Stimulated activated CD8-positive, alpha-beta memory T cell treated with anti-CD3 and anti-CD28 coated beads, Interleukin-4, amount 100 ng/mL, for 1 hour (primary cell): ENCODE results near the gene PTH1R.

ENCODE experiments used
- DNase-seq, 2 donors: peaks; one replicate each; pipeline ENCODE4 v3.0.0-alpha.2; 2020; ENCODE audit warnings: low read depth in 2 of 2, low spot score in 1 of 2

Gene PTH1R

DNA sequence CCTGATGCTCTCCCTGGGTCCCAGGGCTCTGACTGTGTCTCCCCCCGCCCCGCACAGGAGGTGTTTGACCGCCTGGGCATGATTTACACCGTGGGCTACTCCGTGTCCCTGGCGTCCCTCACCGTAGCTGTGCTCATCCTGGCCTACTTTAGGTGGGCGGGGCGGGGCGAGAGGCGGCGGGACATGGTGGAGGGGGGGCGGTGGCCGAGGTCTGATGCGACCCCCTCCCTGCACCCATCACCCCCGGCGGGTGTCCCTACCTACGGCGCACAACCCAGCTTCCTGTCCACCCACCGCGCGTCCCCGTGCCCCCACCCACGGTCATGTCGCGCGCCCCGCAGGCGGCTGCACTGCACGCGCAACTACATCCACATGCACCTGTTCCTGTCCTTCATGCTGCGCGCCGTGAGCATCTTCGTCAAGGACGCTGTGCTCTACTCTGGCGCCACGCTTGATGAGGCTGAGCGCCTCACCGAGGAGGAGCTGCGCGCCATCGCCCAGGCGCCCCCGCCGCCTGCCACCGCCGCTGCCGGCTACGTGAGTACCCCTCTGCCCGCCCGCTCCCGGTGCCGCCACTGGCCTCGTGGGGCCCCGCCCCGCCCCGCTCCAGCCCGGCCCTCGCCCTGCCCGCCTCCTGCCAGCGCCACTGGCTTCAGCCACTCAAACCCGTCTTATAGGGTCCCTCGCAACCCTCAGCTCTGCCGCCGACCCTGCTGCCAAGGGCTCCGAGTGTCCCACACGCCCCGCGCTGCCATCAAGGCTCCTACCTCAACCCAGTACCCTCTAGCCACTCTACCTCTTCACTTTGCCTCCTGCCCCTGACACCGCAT is 21.0 kb downstream of the PTH1R start:
- no peak for DNase-seq

DNA sequence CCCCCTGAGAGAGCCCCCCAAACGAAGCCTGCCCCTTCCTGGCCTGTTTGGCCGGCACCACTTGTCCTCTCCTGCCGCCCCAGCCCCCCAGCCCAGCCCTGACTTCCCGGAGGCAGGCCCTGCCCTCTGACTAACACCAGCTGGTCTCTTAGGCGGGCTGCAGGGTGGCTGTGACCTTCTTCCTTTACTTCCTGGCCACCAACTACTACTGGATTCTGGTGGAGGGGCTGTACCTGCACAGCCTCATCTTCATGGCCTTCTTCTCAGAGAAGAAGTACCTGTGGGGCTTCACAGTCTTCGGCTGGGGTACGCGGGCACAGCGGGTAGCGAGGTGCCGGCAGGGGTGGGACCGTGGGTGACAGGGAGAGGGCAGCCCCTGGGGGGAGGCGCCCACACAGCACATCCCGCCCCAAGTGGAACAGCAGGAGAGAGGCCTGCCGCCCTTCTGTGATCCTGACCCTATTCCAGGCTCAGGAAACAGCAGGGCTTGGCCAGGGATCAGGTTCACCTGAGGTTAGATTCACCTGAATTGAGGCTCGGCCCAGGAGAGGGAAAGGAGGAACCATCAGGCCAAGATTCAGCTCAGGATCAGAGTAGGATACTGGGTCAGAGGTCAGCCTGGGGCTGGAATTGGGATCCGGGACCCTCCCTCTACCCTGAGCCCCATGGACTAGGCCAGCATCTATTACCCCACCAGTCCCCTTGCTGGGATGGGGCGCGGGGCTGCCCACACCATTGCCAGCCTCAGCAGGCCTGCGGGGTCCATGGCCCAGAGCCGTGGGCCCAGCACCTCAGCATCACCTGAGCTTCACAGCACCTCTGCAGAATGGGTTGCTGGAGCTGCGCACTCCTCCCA is 21.9 kb downstream of the PTH1R start:
- no peak for DNase-seq

DNA sequence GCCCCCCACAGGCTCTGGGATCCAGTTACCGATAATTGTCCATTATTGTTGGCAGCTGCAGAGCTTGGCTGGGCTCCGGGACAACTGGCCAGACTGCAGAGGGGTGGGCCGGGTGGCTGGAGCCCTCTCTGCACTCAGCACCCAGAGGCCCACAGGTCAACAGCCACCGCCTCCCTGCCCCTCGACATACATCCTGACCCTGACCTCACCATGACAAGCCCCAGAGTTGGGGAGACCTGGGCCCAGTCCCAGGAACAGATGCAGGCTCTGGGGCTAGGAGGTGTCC is 22.4 kb downstream of the PTH1R start:
- no peak for DNase-seq

DNA sequence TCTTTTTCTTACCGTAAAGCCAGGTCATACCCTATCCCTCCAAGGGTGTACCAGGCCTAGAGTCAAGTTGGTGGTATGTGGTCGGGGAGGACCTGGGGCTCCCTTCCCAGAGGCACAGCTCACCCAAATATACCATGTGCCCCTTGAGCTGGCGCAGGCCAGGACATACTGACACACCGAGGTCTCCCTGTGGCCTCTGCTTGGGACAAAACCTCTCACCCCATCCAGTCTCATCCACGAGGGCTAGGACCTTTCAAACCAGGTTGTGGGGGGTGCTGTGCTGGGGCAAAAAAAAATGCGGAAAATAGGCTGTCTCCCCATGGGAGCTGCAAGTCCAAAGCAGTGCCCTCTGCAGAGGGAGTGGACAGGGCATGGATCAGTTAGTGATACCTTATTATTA is 22.8 kb downstream of the PTH1R start:
- DNase-seq: no peak

DNA sequence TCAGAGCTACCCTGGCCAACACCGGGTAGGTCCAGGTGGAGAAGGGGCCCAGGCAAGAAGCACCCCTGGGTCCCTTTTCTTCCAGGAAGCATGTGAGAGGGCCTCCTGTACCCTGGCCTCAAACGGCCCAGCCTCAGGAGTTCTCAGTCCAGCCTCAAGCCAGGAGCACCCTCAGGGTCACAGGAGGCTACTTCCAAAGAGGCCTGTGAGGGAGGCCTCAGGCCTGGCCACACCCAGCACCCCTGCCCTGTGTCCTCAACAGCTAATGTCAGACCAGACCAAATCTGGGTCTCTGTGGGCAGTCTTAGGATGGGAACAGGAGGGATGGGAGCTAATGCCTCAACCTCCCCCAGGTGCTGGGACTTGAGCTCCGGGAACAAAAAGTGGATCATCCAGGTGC is 23.5 kb downstream of the PTH1R start:
- DNase-seq: no peak

DNA sequence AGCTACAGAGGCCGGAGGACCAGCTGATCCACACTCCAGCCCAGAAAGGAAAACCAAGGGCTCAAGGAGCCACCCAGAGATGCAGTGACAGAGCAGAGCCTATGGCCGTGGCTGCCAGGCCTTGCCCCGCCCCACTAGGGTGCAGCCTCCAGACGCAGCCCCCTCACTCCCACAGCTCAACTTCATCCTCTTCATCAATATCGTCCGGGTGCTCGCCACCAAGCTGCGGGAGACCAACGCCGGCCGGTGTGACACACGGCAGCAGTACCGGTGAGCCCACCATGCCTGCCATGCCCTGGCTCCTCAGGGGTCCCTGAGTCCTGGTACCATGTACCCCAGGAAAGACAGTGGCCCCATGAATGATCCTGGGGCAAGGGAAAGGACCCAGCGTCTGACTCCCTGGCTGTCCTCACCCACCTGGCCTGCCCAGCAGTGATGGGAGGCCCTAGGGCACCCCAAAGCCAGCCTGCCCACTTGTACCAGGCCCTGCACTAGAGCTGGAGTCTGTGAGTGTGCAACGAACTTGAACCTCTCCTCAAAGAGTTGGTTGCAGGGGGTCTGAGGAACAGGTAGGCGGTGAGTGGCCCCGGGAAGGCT is 24.2 kb downstream of the PTH1R start:
- DNase-seq: no peak

DNA sequence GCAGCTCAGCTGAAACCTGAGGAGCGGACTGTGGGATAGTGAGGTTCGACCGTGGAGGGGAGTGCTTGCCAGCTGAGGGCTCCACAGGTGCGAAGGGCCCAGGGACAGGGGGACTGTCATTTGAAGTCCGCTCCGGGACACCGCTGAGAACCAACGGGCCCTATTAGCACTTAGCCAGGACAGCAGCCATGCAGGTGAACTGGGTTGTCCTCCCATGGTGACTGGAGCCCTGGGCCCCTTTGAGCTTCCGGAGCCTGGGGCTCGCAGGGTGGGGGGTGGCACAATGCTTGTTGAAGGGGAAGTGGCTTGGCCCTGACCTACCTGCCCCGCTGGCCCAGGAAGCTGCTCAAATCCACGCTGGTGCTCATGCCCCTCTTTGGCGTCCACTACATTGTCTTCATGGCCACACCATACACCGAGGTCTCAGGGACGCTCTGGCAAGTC is 24.7 kb downstream of the PTH1R start:
- DNase-seq: no peak

DNA sequence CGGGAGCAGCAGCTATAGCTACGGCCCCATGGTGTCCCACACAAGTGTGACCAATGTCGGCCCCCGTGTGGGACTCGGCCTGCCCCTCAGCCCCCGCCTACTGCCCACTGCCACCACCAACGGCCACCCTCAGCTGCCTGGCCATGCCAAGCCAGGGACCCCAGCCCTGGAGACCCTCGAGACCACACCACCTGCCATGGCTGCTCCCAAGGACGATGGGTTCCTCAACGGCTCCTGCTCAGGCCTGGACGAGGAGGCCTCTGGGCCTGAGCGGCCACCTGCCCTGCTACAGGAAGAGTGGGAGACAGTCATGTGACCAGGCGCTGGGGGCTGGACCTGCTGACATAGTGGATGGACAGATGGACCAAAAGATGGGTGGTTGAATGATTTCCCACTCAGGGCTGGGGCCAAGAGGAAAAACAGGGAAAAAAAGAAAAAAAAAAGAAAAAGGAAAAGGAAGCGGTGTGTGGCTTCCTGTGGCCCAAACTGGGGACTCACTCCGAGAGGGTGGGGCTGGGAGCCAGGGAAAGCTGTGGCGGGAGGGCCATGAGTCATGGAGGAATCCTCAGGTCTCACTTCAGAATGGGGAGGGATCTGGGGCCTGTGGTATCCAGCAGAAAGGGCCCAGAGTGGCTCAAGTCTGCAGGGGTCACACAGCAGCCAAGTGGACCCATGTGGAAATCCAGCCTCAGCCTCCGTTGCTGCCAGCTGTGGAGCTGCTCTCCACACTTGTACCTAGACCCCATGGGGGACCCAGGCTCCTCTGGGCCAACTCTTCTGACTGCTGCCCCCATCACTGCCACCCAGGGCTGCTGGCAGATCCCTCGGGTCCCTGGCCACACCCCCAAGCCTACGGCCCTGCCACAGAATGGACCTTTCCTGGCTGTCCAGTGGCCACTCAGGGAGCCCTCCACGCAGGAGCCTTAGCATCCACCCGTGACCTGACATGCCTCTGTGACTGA is 26.1 kb downstream of the PTH1R start:
- no peak for DNase-seq

DNA sequence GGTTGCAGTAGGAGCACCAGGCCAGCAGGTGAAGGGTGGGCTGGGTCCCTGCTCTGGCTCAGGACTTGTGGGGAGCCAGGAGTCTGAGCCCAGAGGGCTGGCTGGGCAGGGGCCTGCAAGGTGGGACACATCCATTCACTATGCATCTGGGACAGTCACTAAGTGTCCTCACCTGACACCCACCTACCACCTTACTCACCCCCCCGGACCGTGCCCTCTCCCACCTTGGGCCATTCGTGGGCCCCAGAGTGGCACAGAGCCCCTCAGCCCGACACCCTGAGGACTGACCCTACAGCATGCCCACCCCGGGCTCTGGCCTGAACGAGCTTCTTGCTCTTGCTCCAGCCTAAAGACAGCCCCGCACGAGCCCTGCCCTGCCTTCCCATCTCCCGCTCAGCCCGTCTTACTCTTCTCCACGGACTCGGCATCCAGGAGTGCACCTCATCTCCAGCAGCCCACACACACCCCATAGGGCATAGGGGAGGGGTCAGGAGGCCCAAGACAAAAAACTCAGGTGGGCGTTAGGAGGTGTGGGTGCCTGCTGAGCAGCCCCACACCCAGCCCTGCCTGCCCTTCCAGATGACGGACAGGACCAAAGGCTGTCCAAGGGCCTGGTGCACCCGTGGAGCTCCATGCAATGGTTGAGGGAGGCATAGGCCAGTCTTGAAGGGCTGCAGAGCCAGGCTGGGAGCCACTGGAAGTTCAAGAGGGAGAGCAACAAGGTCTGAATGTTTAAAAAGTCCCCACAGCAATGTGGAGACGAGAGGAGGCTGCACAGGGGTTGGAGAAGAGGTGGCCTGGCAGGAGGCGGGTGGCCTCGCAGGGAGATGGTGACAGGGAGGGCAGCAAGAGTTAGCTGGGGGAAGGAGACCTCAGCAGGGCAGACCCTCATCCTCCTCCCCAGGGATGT is 27.0 kb downstream of the PTH1R start:
- no peak for DNase-seq

DNA sequence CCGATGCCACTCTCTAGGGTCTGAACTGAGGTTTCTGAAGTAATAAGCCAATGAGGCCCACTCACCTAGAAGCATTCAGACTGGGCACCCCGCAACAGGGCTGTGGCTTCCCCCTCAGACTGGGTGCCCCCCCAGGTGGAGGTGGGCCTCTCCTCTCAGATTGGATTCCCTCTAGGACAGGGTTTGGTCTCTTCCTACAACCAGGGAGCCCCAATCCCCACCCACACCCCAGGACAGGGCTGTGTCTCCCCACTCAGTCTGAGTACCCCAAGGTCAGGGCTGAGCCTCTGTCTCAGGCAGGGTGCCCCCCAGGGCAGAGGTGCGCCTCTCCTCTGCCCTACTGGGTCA is 27.7 kb downstream of the PTH1R start:
- DNase-seq: no peak

DNA sequence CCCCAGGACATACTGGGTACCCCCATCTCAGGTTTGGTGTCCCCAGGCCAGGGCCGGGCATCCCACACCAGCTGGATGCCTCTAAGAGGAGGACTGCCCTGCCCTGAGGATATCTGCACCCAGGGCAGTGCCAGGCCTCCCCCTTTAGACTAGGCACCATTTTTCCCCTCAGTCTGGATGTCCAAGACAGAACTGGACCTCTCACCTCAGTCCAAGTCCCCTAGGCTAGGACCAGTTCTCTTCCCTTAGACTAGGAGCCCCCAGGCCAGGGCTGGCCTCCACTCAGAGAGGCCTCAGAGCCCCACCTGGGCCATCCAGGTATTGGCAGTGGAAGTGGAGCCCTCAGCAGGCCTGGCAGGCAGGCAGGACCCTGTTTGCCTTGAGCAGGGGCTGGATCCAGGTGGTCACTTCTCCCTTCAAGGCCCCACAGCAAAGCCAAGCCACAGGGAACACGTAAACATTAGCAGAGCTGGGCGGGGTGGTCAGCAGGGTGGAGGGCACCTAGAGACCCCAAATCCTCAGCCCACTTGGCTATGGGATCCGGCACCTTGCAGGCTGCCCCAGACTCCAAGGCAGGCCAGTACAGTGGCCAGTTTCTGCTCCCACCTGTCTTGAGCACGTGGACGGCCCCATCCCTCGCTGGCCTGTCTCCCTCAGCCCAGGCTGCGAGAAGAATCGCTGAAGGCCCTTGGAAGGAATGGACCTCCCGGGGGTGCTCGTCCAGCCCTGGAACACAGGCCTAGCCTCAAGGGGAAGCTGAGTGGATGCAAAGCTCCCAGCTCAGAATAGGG is 28.3 kb downstream of the PTH1R start:
- DNase-seq: no peak

DNA sequence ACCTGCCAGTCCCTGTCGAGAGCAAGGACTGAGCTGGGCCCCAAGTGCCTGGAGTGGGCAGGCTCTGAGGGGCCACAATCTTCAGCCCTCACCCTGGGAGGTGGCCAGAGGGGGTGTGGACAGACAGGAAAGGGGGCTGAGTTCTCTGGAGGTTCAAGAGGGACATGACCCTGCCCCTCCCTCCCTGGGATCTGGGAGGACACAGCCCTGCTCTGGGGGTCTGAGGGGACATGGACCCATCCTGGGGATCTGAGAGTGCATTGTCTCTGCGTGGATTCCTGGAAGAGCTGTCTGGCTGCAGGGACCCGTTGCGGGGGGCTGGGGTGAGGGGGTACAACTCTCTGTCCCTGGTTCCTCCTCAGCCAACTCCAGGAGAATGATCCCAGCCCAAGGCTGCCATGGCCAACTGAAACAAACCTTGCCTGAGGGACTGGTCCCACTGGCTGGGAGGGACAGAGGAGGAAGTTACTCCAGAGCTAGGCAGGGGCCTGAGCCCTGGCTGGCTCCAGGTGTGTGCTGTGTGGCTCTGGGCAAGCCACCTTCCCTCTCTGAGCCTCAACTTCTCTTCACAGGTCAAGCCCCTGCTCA is 29.0 kb downstream of the PTH1R start:
- DNase-seq: no peak

DNA sequence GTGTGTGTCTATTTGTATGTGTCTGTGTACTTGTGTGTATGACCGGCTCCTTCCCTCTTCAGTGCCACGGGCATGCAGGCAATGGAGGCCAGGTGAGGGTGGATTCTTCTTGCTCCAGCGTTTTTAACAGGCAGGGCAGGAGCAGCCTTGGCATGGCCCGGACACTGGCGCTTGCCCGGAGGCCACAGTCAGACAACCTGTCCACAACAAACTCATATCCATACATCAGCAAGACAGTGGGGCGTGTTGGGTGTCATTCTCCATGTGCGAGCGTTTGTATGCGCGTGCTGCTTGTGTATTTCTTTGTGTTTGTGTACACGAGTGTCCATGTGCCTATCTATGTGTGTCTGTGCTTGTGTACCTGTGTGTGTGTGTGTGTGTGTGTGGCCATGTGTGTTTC is 29.8 kb downstream of the PTH1R start:
- DNase-seq: no peak

DNA sequence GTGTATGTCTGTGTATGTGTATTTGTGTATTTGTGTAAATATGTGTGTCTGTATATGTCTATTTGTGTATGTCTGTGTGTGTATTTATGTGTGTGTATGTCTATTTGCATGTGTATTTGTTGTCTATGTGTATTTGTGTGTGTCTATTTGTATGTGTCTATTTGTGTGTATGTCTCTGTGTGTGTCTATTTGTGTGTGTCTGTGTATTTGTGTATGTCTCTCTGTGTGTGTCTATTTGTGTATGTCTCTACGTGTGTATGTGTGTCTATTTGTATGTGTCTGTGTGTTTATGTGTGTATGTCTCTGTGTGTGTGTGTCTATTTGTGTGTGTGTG is 30.4 kb downstream of the PTH1R start:
- DNase-seq: no peak

DNA sequence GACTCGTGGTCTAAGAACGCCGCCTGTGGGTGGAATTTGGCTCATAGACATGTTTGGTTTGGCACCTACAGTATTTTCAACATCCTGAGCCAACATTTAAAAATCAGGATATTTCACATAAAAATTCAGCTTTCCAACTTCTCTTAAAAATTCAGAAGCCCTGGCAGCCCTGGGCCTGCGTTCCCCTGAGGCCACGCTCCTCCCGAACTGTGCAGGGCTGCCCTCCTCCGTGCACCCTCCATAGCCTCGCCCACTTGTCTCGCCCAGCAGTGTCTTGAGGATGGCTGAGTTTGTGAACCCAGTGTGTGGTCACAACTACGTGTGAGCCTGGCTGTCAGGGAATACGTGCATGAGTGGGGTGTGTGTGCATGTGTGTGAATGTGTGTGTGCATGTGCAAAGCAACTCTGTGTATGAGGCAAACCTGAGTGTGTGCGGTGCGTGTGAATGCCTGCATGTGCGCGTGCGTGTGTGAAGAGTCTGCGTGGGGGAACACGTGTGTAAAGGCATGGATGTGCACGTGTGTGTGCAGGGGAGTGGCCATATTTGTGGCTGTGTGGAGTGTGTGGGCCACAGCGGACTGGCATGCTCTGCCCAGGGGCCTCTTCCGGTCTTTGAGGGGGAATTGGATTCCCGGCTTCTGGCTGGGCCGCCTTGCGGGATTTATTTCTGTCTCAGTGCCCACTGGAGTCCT is 30.9 kb downstream of the PTH1R start:
- DNase-seq: no peak

DNA sequence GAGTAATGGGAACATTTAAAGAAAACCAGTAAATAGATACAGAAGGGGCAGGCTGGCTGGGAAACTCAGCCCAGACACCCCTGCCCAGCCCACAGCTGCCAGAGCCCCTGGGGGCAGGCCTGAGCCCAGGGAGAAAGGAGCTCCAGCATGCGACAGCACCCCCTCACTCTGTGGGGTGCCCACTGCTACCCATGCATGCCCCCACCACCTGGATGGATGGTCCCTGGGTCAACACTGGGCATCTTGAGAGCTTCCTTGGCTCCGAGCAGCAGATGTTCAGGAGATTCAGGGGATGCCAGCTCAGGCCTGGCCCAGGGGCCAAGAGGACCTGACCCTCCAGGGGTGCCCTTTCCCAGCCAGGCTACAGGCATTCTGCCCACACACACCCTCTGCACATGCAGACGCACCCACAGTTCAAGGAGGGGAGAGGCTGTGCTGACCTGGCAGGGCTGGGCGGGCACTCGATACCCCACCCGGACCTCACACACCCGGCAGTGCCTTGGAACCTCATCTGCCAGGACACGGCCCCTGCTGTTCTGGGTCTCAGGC is 31.5 kb downstream of the PTH1R start:
- no peak for DNase-seq

DNA sequence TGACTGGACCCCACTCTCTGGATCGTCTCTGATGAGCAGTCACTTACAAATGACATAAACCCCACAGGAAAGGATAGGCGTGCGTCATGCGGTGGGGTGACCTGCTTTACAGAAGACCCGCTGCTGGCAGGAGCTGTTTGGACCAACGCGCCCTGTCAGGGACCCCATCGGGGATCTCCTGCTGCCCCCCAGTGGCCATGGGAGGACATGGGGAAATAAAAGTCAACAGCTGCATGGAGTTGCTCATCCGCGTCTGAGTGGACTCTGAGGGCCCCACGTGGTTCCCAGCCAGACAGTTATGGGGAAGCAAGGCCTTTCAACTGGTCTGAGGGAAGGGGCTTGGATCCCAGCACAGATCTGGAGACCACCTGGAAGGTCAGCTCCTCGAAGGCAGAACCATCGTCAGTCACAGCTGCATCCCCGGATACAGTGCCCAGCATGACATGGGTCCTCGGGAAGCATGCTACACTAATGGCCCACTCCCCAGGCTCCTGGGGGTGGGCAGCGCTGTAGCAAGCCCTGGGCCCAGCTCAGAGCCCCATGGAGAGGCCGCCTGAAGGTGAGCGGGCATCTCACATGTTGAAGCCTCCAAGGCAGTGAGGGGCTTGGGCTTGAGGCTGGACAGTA is 32.1 kb downstream of the PTH1R start:
- DNase-seq: peak; percentile 58 to 61
